NCI-H510A (cell line): ENCODE data around the gene OR51E2.
"Not testable (repeated sequence)": the region's sequence is repeated elsewhere in the genome, so short reads cannot be mapped to it uniquely, and the experiment has no call there.

Source experiments
- DNase-seq: peaks from one replicate; lab custom pipeline; 2025; lab: John Stamatoyannopoulos, UW

OR51E2 gene

GRCh38 chr11:4697585-4697984, at the start of gene OR51E2:
TSS of gene OR51E2 (minus strand) at chr11:4697853. CDS start at chr11:4682711, 15,142 bp downstream.
- DNase-seq: peak; percentile 43

GRCh38 chr11:4740735-4741134, 43.1 kb upstream of the OR51E2 start:
- no peak for DNase-seq

- DNase-seq: no peak
These were observed 29.5 kb upstream of the OR51E2 start for GRCh38 chr11:4727171-4727570.

- DNase-seq: not testable (repeated sequence)
These were observed 25.2 kb upstream of the OR51E2 start for GRCh38 chr11:4722616-4723534.

GRCh38 chr11:4714300-4714699, 16.6 kb upstream of the OR51E2 start:
- no peak for DNase-seq

GRCh38 chr11:4713241-4713640, 15.6 kb upstream of the OR51E2 start:
- no peak for DNase-seq

- DNase-seq: no peak
These were observed 7.2 kb upstream of the OR51E2 start for GRCh38 chr11:4704790-4705334.

- DNase-seq: peak; percentile 95
These were observed 6.6 kb upstream of the OR51E2 start, which contains the start of gene MMP26 for GRCh38 chr11:4704054-4704789. TSS of gene MMP26 (plus strand) at chr11:4704784.

- DNase-seq: no peak
These were observed 2.8 kb upstream of the OR51E2 start for GRCh38 chr11:4700436-4700820.

GRCh38 chr11:4699697-4700435, 2.2 kb upstream of the OR51E2 start:
- no peak for DNase-seq

- no peak for DNase-seq
These were observed 2.2 kb downstream of the OR51E2 start for GRCh38 chr11:4695442-4695841.

GRCh38 chr11:4684631-4685285, 12.9 kb downstream of the OR51E2 start:
- no peak for DNase-seq

GRCh38 chr11:4682623-4683419, 14.8 kb downstream of the OR51E2 start:
- no peak for DNase-seq

GRCh38 chr11:4680341-4680740, 17.3 kb downstream of the OR51E2 start:
- DNase-seq: peak; percentile 59

- DNase-seq: peak; percentile 70
These were observed 19.7 kb downstream of the OR51E2 start for GRCh38 chr11:4677948-4678347.

GRCh38 chr11:4673781-4674180, 23.9 kb downstream of the OR51E2 start:
- DNase-seq: no peak

GRCh38 chr11:4672470-4672869, 25.2 kb downstream of the OR51E2 start:
- no peak for DNase-seq

GRCh38 chr11:4671741-4672140, 25.9 kb downstream of the OR51E2 start:
- no peak for DNase-seq

- no peak for DNase-seq
These were observed 32.2 kb downstream of the OR51E2 start for GRCh38 chr11:4665424-4665823.

- no peak for DNase-seq
These were observed 32.9 kb downstream of the OR51E2 start for GRCh38 chr11:4664786-4665185.

- DNase-seq: no peak
These were observed 33.5 kb downstream of the OR51E2 start for GRCh38 chr11:4664183-4664582.
